Lower lobe of right lung (tissue), 2 donors: ENCODE results near the gene ALS2. TPM values are rescaled to one million over a fixed set of nuclear protein-coding genes. Genes with fewer than 3 reads are reported as not detected.

Experiments used
- ATAC-seq, 2 donors: fragments of 200-7000 bp; cut with Tn5 transposase; one replicate each; pipeline ENCODE4 v1.9.1; 2020 to 2022; ENCODE audit warnings: mild to moderate bottlenecking in 2 of 2, moderate library complexity in 2 of 2
- DNase-seq: peaks from one replicate; pipeline ENCODE4 v3.0.0-alpha.2; 2020
- H3K27ac ChIP-seq: fragments of 200-600 bp; one replicate; pipeline ENCODE4 v1.8.0; 2022
- H3K27me3 ChIP-seq: fragments of 200-600 bp; one replicate; pipeline ENCODE4 v1.8.0; 2022; ENCODE audit warnings: low read depth
- H3K36me3 ChIP-seq: fragments of 200-600 bp; one replicate; pipeline ENCODE4 v1.8.0; 2022; ENCODE audit warnings: mild to moderate bottlenecking
- H3K4me1 ChIP-seq: fragments of 200-600 bp; one replicate; pipeline ENCODE4 v1.8.0; 2022
- H3K4me3 ChIP-seq: fragments of 200-600 bp; one replicate; pipeline ENCODE4 v1.8.0; 2022; ENCODE audit warnings: mild to moderate bottlenecking
- H3K9me3 ChIP-seq: fragments of 200-600 bp; one replicate; pipeline ENCODE4 v1.8.0; 2022
- intact Hi-C: fragments of 100-400 bp; cut with DNase I; formaldehyde crosslinking; loops from one replicate; pipeline ENCODE4 v1.11.0; 2022
- total RNA-seq: library from RNA; stranded (reverse); fragmentation: NEBNext Ultra II Directional; extraction: Animal tissue kit (Norgen Biotek cat#: 25700); gene quantifications from one replicate; pipeline ENCODE4 v1.2.1, GENCODE V29; 2021
- TF ChIP-seq, protein P1 (sequence below): fragments of 200-600 bp; IDR thresholded peaks from one replicate; pipeline ENCODE4 v1.8.0; 2022; ENCODE audit warnings: antibody characterized with exemption, mild to moderate bottlenecking
- donor health status: DM: no; HTN: yes; CAD: no; lungs with severe emphysema.

The ALS2 gene
- total RNA-seq, 1 donor from 2014 or later: 24.7 TPM

- Histone ChIP-seq H3K4me1 (peaks cover 7% of the 10 kb centered on the region), H3K4me3 (no peak overlapping the region), H3K27me3 (no peaks in the 10 kb centered on the region), H3K36me3 (no peaks in the 10 kb centered on the region), H3K27ac (no peak overlapping the region), H3K9me3 (no peaks in the 10 kb centered on the region)
- DNase-seq: no peak
- ATAC-seq: no peak
- TF ChIP-seq, protein P1, sequence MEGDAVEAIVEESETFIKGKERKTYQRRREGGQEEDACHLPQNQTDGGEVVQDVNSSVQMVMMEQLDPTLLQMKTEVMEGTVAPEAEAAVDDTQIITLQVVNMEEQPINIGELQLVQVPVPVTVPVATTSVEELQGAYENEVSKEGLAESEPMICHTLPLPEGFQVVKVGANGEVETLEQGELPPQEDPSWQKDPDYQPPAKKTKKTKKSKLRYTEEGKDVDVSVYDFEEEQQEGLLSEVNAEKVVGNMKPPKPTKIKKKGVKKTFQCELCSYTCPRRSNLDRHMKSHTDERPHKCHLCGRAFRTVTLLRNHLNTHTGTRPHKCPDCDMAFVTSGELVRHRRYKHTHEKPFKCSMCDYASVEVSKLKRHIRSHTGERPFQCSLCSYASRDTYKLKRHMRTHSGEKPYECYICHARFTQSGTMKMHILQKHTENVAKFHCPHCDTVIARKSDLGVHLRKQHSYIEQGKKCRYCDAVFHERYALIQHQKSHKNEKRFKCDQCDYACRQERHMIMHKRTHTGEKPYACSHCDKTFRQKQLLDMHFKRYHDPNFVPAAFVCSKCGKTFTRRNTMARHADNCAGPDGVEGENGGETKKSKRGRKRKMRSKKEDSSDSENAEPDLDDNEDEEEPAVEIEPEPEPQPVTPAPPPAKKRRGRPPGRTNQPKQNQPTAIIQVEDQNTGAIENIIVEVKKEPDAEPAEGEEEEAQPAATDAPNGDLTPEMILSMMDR: no peak
- intact Hi-C loops: no loop called here
Observed at GRCh38 chr2:201784563-201784962, 3.8 kb upstream of the ALS2 start.

DNA sequence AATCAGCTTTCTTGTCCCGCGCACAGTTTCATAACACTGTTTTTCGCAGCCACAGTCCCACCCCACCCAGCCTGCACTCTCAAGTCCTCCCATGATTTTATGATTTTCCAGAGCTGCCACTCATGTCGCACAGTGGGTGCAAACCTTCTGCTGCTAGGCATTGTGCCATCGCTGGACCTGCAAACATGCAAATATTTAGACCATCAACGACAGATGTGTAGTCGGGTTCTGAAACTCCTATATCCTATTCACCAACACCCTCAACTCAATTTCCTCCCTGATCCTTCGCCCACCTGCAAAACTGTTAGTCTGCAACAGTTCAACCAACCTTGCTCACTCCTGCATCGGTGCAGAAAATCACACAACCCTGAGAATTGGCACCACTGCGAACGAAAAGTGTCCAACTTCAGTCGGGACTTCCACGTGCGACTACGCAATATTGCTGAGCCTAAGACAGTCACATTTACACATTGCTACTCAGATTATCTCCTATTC, 871 bp upstream of the ALS2 start:
- peak; percentile 5 to 7 for ATAC-seq

DNA sequence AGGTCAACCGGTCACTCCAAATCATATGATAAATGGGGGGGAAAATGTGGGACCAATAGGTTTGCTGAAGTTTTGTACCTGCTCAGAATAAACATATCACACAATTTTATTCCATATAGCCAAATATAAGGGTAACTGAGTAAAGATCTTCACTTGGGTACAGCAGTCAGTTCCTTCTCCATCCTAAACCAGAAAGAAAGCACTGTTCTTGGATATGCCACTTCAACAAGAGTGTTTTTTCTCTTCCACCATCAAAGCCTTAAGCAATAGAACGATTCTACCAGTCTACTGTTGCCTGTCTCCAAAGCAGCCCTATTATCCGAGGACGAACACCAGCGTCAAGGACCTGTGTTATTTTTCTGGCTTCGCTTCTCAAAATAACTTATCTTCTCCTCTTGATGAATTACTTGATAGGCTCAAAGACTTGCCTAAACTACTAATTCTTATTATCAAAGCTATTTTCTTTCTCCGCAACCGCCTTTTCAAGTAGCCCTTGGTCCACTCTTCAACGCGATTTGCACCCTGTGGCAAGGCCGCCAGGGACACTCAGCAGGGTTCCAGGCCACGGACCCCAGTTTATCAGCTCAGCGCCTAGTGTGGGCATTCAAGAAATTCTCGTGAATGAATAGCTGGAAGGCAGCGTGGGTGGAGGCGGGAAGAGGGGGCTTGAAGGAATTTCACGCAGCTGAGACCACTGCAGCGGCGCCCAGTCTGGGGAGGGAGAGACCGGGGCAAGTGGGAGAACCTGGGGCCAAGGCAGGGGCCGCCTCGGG, 646 bp downstream of the ALS2 start:
- TF ChIP-seq, protein P1: no peak
- Histone ChIP-seq H3K27ac (peak overlapping the region; percentile 91), H3K4me3 (peak overlapping the region; percentile 95), H3K27me3 (no peaks in the 10 kb centered on the region), H3K9me3 (no peaks in the 10 kb centered on the region), H3K4me1 (peaks cover 23% of the 10 kb centered on the region), H3K36me3 (no peaks in the 10 kb centered on the region)
- ATAC-seq: peak; percentile 41 to 49
- intact Hi-C loops: no loop called here
- DNase-seq: no peak

More for the DNA sequence above, 871 bp upstream of the ALS2 start:
- TF ChIP-seq, protein P1: no peak
- peak overlapping the region; percentile 91 for H3K27ac ChIP-seq
- intact Hi-C loops: no loop called here
- no peaks in the 10 kb centered on the region for H3K9me3 ChIP-seq
- H3K4me3 ChIP-seq: peak overlapping the region; percentile 95
- no peak for DNase-seq
- no peaks in the 10 kb centered on the region for H3K36me3 ChIP-seq
- peaks cover 23% of the 10 kb centered on the region for H3K4me1 ChIP-seq
- H3K27me3 ChIP-seq: no peaks in the 10 kb centered on the region

GRCh38 chr2:201777869-201778268, 2.9 kb downstream of the ALS2 start:
- ATAC-seq: no peak
- TF ChIP-seq, protein P1: no peak
- intact Hi-C loops: no loop called here

GRCh38 chr2:201777043-201777442, 3.7 kb downstream of the ALS2 start:
- H3K27me3 ChIP-seq: no peaks in the 10 kb centered on the region
- peaks cover 23% of the 10 kb centered on the region for H3K4me1 ChIP-seq
- ATAC-seq (no peak), DNase-seq (no peak)
- no peak overlapping the region for H3K4me3 ChIP-seq
- intact Hi-C loops: no loop called here
- TF ChIP-seq, protein P1: no peak
- no peaks in the 10 kb centered on the region for H3K9me3 ChIP-seq
- no peak overlapping the region for H3K27ac ChIP-seq
- H3K36me3 ChIP-seq: no peaks in the 10 kb centered on the region

More at GRCh38 chr2:201777869-201778268, 2.9 kb downstream of the ALS2 start:
- no peaks in the 10 kb centered on the region for H3K27me3 ChIP-seq
- peaks cover 23% of the 10 kb centered on the region for H3K4me1 ChIP-seq
- DNase-seq: no peak
- H3K36me3 ChIP-seq: no peaks in the 10 kb centered on the region
- no peaks in the 10 kb centered on the region for H3K9me3 ChIP-seq
- no peak overlapping the region for H3K27ac ChIP-seq
- no peak overlapping the region for H3K4me3 ChIP-seq
